Central memory CD8-positive, alpha-beta T cell (primary cell): ENCODE results near the gene PRRX2.
"Not testable (repeated sequence)": the region's sequence is repeated elsewhere in the genome, so short reads cannot be mapped to it uniquely, and the experiment has no call there.

ENCODE experiments used
- ATAC-seq: fragments of 150-1000 bp; cut with Tn5 transposase; replicated peaks from 2 replicates; pipeline ENCODE4 v1.10.0; 2022; ENCODE audit warnings: mild to moderate bottlenecking, moderate FRiP score, moderate number of reproducible peaks; ENCODE audit not compliant: poor library complexity, severe bottlenecking; ENCODE audit errors: extremely low read depth
- DNase-seq, 2 donors: peaks; one replicate each; pipeline ENCODE4 v3.0.0; 2021; ENCODE audit warnings: low spot score in 2 of 2
- H3K27ac Mint-ChIP-seq: one replicate; pipeline ENCODE4 v1.8.0; 2022; ENCODE audit warnings: low read depth, mild to moderate bottlenecking, moderate library complexity, mixed read lengths
- H3K27me3 Mint-ChIP-seq: one replicate; pipeline ENCODE4 v1.8.0; 2022; ENCODE audit warnings: mixed read lengths
- H3K36me3 Mint-ChIP-seq: one replicate; pipeline ENCODE4 v1.8.0; 2022; ENCODE audit warnings: mild to moderate bottlenecking, moderate library complexity, mixed read lengths; ENCODE audit not compliant: insufficient read depth
- H3K4me1 Mint-ChIP-seq: one replicate; pipeline ENCODE4 v1.8.0; 2022; ENCODE audit warnings: mixed read lengths
- H3K4me3 Mint-ChIP-seq: one replicate; pipeline ENCODE4 v1.8.0; 2022; ENCODE audit warnings: mild to moderate bottlenecking, moderate library complexity, mixed read lengths
- H3K9me3 Mint-ChIP-seq: one replicate; pipeline ENCODE4 v1.8.0; 2022; ENCODE audit warnings: mixed read lengths

The PRRX2 gene

DNA sequence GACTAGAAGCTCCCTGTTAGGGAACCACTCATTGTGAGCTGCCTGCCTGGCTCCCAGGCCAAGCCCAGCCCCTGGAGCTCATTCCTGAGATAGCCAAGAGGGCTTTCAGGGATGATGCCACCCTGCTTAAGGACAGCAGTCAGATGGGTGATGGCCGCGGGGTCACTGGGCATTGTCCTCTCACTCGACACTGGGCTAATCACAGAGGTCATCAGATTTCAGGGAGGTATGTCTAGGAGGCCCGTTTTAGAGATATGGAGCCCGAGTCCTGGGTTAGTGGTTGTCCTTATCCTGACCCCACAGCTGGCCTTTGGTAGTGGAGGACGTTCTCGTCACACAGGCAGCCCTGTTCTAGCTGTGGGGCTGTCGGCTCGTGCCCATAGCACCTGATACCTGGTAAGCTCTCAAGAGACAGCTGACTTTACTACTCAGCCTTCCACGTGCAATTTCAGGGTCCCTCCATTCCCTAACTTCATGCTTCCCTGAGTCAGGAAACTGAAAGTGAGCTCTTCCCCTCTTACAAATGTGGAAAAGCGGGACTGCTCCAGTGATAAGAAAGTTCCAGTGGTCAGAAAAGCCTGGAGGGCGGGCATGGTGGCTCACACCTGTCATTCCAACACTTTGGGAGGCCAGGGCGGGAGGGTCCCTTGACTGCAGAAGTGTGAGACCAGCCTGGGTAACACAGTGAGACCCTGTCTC lies 94.5 kb downstream of the PRRX2 start:
- H3K9me3 Mint-ChIP-seq, result no peaks in the 10 kb centered on the region
- H3K4me3 Mint-ChIP-seq, result no peak overlapping the region
- no peak for DNase-seq
- H3K27ac Mint-ChIP-seq, result no peak overlapping the region
- H3K27me3 Mint-ChIP-seq, result peaks cover 21% of the 10 kb centered on the region
- ATAC-seq, result no peak
- no peaks in the 10 kb centered on the region for H3K36me3 Mint-ChIP-seq
- H3K4me1 Mint-ChIP-seq, result peaks cover 5% of the 10 kb centered on the region

DNA sequence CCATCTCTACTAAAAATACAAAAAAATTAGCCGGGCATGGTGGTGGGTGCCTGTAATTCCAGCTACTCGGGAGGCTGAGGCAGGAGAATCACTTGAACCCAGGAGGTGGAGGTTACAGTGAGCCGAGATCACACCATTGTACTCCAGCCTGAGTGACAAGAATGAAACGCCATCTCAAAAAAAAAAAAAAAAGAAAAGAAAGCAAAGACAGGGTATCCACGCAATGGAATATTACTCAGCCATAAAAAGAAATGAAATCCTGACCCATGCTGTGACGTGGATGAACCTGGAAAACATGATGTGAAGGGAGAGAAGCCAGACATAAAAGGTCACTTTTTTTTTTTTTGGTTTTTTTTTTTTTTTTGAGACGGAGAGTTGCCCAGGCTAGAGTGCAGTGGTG lies 95.3 kb downstream of the PRRX2 start:
- not testable (repeated sequence) for ATAC-seq, H3K27ac Mint-ChIP-seq, H3K9me3 Mint-ChIP-seq, H3K36me3 Mint-ChIP-seq, DNase-seq, H3K4me3 Mint-ChIP-seq, H3K4me1 Mint-ChIP-seq
- H3K27me3 Mint-ChIP-seq, result peaks cover 21% of the 10 kb centered on the region

DNA sequence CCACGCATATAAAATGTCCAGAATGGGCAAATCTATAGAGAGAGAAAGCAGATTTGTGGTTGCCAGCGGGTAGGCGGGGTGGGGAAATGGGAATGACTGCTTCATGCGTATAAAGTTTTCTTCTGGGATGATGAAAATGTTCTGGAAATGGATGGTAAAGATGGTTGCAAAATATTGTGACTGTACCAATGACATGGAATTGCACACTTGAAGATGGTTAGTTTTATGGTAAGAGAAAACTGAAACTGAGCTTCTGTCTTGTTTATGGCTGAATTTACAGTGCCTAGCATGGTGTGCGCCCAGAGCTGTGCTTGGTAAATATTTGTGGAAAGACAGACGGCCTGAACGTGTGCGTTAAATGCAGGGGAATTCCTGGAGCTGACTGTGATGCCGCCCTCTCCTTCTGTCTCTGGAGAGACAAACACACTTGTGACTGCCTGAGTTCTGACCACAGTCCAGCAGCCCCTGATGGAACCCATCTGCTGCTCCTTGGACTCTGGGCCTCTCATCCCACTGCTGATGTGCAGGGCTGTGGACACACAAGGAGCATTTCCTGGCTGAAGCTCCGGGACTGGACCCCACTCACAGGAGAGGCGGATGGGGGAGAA lies 96.0 kb downstream of the PRRX2 start:
- Mint-ChIP-seq H3K9me3 (no peaks in the 10 kb centered on the region), H3K4me3 (no peak overlapping the region), H3K4me1 (peaks cover 5% of the 10 kb centered on the region), H3K36me3 (no peaks in the 10 kb centered on the region), H3K27me3 (peaks cover 21% of the 10 kb centered on the region), H3K27ac (no peak overlapping the region)
- ATAC-seq (no peak), DNase-seq (no peak)

DNA sequence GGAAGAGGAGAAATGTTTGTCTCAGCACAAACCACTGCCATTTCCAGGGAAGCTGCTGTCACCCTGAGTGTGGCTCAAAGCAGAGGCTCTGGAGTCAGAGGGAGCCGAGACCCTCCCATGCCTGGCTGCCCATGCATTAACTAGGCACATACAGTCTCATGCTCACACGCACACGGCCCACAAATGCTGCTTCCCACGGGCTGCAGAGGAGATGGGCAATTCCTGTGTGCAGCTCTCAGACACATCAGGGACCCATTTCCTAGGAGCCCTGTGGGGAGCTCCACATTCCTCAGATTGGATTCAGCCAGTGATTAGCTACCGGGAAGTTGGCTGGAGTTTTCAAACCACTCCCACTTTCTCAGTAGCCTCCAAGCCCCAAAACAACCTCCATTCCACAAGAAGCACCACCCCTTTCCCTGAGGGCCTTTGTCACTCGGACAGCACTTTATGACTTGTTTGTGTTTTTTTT lies 96.5 kb downstream of the PRRX2 start:
- Mint-ChIP-seq H3K27ac (no peak overlapping the region), H3K9me3 (no peaks in the 10 kb centered on the region), H3K36me3 (no peaks in the 10 kb centered on the region), H3K4me3 (no peak overlapping the region), H3K27me3 (peaks cover 21% of the 10 kb centered on the region), H3K4me1 (peaks cover 3% of the 10 kb centered on the region)
- ATAC-seq (no peak), DNase-seq (no peak)

DNA sequence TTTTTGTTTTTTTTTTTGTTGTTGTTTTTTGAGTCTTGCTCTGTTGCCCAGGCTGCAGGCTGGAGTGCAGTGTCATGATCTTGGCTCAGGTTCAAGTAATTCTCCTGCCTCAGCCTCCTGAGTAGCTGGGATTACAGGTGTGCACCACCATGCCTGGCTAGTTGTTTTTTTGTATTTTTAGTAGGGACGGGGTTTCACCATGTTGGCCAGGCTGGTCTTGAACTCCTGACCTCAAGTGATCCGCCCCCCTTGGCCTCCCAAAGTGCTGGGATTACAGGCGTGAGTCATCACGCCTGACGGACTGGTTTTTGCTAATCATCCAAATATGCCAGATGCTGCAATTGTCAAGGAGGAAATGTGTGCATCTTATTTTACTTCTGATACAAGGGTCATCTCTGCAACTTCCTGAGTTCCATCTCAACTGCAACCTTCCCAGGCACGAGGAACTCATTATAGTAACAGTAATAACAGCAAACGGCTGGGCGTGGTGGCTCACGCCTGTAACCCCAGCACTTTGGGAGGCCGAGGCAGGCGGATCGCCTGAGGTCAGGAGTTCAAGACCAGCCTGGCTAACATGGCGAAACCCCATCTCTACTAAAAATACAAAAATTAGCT lies 97.0 kb downstream of the PRRX2 start:
- not testable (repeated sequence) for H3K4me3 Mint-ChIP-seq, H3K4me1 Mint-ChIP-seq, DNase-seq

DNA sequence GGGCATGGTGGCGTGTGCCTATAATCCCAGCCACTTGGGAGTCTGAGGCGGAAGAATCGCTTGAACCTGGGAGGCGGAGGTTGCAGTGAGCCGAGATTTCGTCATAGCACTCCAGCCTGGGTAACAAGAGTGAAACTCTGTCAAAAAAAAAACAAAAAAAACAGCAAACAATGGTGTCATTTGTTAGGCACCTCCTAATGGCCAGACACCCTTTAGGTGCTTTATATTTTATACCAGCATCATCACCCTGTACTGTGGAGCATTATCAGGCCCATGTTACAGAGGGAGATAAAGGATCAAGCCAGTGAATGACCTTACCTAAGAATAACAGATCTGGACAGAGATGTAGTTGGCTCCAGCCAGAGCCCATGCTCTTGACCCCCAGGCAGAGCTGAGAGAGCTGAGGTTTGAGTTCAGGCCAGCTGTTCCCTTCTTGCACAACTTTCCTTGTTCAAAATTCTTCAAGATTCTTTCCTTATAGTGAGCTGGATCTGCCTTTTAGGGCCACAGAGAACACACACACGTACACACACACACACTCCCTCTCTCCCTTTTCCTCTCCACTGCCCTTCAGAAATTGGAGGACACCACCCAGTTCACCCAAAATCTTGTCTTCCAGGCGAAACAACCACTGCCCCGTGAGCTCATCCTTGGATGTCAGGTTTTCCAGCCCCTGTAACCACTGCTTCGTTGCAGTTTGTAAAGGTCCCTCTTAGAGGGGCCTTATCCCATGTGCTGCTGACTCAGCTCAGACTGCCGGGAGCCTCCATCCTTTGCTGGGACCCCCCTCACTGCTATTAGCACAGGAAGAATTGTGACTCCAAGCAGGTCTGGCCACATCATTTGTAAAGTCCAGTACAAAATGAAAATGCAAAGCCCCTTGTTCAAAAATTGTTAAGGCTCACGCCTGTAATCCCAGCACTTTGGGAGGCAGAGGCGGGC lies 97.8 kb downstream of the PRRX2 start:
- H3K4me3 Mint-ChIP-seq, result no peak overlapping the region
- peaks cover 18% of the 10 kb centered on the region for H3K27me3 Mint-ChIP-seq
- no peaks in the 10 kb centered on the region for H3K4me1 Mint-ChIP-seq
- H3K36me3 Mint-ChIP-seq, result peaks cover 2% of the 10 kb centered on the region
- DNase-seq (no peak), ATAC-seq (no peak)
- no peak overlapping the region for H3K27ac Mint-ChIP-seq
- no peaks in the 10 kb centered on the region for H3K9me3 Mint-ChIP-seq

More for the DNA sequence above, 97.0 kb downstream of the PRRX2 start:
- not testable (repeated sequence) for ATAC-seq, H3K27ac Mint-ChIP-seq, H3K36me3 Mint-ChIP-seq, H3K9me3 Mint-ChIP-seq
- H3K27me3 Mint-ChIP-seq, result peaks cover 21% of the 10 kb centered on the region

DNA sequence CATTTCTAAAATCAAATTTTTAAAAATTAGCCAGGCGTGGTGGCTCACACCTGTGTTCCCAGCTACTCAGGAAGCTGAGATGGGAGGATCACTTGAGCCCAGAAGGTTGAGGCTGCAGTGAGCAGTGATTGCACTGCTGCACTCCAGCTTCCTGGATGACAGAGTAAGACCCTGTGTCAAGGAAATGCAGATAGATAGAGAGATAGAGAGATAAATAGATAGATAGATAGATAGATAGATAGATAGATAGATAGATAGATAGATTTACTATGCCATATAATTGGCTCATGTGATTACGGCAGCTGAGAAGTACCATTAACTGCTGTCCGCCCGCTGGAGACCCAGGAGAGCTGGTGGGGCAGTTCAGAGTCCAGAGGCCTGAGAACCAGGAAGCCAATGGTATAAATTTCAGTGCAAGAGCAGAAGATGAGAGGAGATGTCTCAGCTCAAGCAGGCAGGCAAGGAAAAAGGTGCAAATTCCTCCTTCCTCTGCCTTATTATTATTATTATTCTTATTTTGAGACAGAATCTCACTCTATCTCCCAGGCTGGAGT lies 100.4 kb downstream of the PRRX2 start:
- H3K4me1 Mint-ChIP-seq, result no peaks in the 10 kb centered on the region
- peaks cover 9% of the 10 kb centered on the region for H3K27me3 Mint-ChIP-seq
- no peaks in the 10 kb centered on the region for H3K9me3 Mint-ChIP-seq
- no peak overlapping the region for H3K27ac Mint-ChIP-seq
- no peak overlapping the region for H3K4me3 Mint-ChIP-seq
- no peak for ATAC-seq
- DNase-seq, result no peak
- H3K36me3 Mint-ChIP-seq, result peaks cover 2% of the 10 kb centered on the region

DNA sequence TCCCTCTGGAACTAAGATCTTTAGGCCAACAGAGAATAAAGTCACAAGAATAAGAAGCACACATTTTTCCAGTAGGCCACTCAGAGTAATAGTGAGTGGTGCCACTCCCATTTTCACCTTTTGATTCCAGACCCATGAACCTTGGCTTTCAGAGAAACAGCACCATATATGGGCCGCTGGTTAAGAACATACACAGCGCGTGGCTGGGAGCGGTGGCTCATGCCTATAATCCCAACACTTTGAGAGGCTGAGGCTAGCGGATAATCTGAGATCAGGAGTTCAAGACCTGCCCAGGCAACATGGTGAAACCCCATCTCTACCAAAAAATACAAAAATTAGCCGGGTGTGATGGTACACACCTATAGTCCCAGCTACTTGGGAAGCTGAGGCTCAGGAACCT lies 103.0 kb downstream of the PRRX2 start:
- Mint-ChIP-seq H3K4me1 (no peaks in the 10 kb centered on the region), H3K27ac (no peak overlapping the region), H3K36me3 (peaks cover 2% of the 10 kb centered on the region), H3K9me3 (no peaks in the 10 kb centered on the region), H3K27me3 (peaks cover 11% of the 10 kb centered on the region), H3K4me3 (no peak overlapping the region)
- no peak for ATAC-seq
- DNase-seq, result no peak

DNA sequence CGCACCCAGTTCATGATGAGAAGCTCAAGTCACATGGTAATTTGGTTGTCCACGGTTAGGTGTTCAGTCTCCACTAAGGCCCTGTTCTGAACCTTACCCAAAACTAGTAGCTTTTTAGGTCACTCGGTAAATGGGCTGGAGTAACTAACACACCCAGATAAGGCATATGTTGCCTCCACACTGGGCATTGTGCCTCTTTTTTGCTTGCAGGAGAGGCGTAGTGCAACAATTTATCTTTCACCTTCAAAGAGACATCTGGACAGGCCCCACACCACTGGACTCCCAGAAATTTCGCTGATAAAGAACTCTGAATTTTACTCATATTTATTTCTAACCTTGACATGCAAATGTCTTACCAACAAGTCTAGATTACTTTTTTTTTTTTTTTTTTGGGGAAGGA lies 104.2 kb downstream of the PRRX2 start:
- Mint-ChIP-seq H3K4me1 (no peaks in the 10 kb centered on the region), H3K27ac (no peak overlapping the region), H3K36me3 (peaks cover 2% of the 10 kb centered on the region), H3K9me3 (no peaks in the 10 kb centered on the region), H3K4me3 (no peak overlapping the region), H3K27me3 (peaks cover 23% of the 10 kb centered on the region)
- DNase-seq, result no peak
- no peak for ATAC-seq

DNA sequence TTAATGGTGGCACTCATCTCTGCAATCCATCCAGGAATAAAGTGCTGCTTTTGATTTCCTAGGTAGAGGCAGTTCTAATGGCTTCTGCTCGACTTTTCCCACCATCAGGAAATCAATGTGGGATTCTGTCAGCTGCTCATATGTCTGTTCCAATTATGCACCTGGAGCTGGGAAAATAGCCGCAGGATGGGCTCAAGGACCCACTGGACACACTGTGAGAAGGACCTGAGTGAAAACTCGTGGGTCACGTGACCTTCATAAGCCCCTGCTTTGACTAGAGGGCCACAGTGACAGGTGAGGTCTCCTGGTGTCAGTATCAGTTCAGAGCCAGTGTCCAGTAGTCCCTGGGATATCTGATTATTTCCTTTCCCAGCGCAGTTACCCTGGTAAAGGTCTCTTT lies 105.3 kb downstream of the PRRX2 start:
- ATAC-seq (no peak), DNase-seq (no peak)
- Mint-ChIP-seq H3K27me3 (peaks cover 24% of the 10 kb centered on the region), H3K27ac (no peak overlapping the region), H3K9me3 (no peaks in the 10 kb centered on the region), H3K36me3 (peaks cover 2% of the 10 kb centered on the region), H3K4me3 (no peak overlapping the region), H3K4me1 (no peaks in the 10 kb centered on the region)
